SK-N-SH (cell line): ENCODE results near the gene TRIM58.

Experiments used
- JUND ChIP-seq: IDR thresholded peaks from 2 replicates; pipeline ENCODE4 v1.4.0; 2012
- MXI1 ChIP-seq: IDR thresholded peaks from 2 replicates; pipeline ENCODE4 v1.6.1; 2012; ENCODE audit warnings: mild to moderate bottlenecking, low read depth, low read length, improper control_type of control experiment
- RFX5 ChIP-seq: IDR thresholded peaks from 2 replicates; pipeline ENCODE4 v1.6.1; 2012; ENCODE audit warnings: mild to moderate bottlenecking, improper control_type of control experiment, low read length
- TF ChIP-seq, protein P1 (sequence below): IDR thresholded peaks from 2 replicates; pipeline ENCODE4 v1.4.0; 2012; ENCODE audit warnings: low read depth
- TF ChIP-seq, protein P2 (sequence below): fragments of 200-600 bp; sonication (generic); IDR thresholded peaks from 2 replicates; pipeline ENCODE4 v1.6.1; 2017; ENCODE audit warnings: antibody characterized with exemption, mild to moderate bottlenecking, moderate library complexity

GRCh38 chr1:247833601-247834000, 23.4 kb upstream of the TRIM58 start:
- TF ChIP-seq JUND (no peak), RFX5 (no peak), MXI1 (no peak)
- TF ChIP-seq, protein P1, sequence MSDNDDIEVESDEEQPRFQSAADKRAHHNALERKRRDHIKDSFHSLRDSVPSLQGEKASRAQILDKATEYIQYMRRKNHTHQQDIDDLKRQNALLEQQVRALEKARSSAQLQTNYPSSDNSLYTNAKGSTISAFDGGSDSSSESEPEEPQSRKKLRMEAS, result no peak
- TF ChIP-seq, protein P2, sequence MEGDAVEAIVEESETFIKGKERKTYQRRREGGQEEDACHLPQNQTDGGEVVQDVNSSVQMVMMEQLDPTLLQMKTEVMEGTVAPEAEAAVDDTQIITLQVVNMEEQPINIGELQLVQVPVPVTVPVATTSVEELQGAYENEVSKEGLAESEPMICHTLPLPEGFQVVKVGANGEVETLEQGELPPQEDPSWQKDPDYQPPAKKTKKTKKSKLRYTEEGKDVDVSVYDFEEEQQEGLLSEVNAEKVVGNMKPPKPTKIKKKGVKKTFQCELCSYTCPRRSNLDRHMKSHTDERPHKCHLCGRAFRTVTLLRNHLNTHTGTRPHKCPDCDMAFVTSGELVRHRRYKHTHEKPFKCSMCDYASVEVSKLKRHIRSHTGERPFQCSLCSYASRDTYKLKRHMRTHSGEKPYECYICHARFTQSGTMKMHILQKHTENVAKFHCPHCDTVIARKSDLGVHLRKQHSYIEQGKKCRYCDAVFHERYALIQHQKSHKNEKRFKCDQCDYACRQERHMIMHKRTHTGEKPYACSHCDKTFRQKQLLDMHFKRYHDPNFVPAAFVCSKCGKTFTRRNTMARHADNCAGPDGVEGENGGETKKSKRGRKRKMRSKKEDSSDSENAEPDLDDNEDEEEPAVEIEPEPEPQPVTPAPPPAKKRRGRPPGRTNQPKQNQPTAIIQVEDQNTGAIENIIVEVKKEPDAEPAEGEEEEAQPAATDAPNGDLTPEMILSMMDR, result no peak
